ENCODE data around the gene SLC26A1.

SLC26A1 gene

DNA sequence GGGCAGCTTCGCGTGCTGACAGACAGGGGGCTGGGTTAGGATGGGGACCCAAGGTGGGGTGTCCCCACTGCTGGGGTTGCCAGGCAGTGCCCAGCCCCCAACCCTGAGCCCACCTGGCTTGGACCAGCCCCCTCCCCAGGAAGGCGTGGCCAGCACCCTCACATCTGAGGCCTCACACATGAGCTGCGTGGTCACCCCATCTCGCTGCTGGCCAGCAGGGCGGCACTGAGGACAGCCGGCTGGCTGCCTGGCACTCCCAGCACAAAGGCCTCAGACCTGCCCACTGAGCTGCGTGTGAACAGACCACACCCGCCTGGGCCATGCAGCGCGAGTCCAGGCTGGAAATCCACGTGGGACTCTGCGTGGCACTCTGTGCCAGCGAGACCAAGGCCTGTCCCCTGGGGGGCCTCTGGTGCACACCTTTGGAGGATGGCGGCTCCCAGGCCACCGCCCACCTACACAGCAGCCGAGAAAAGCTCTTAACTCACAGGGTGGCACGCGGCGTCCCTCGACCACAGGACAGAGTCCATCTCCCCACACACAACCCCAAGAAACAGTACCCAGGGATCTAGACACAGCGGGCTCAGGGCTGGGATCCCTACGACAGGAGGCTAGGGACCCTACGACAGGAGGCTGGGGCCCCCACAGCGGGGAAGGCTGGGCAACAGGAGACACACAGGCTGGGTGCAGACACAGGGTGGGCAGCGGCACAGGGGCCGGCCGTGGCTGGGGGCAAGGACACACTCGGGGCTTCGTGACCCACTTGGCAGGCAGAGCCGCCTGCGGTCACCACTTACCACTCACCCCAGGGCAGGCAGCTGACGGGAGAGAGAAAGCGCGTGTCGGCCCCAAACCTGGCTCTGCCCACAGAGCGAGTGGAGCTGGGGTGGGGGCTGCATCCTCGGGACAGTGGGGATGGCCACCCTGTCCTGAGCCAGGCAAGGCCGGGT is 29.7 kb downstream of the SLC26A1 start:
- DNase-seq, result no peak

GRCh38 chr4:962231-963208 is 30.7 kb downstream of the SLC26A1 start:
- no peak for DNase-seq

DNA sequence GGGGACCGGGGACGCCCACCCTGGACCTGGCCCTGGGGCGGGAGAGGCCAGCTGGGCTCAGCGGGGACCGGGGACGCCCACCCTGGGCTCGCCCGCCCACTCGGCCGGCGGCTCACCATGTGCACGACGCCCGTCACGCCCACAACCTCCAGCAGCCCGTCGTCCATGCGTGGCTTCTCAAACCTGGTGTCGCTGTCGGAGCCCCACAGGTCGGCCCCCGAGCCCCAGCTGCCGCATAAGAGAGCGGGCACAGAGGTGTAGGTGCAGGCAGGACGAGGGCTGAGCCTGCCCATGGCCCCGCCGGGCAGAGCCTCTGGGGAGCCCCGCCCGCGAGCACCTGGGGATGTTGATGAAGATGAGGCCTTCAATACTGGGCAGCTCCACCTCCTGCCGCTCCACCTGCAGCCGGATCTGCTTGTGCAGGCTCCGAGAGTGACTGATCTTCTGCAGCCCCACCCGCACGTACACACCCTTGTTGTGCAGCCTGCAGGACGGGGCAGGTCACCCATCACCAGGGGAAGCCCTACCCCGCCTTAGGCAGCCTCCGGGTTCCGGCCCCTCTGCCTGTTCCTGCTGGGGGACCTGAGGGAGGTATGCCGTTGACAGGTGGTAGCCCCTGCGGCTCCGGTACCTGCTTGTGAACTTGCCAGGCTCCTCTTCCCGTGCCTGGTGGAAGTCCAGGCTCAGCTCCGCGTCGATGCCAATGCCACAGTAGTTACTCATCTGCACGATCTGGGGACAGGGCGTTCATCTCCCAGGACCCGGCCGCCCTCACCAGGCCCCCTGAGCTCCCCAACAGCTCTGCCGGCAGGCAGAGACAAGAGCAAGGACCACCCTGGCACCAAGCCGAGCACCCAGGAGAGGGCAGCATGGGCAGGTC is 31.6 kb downstream of the SLC26A1 start:
- DNase-seq, result no peak

DNA sequence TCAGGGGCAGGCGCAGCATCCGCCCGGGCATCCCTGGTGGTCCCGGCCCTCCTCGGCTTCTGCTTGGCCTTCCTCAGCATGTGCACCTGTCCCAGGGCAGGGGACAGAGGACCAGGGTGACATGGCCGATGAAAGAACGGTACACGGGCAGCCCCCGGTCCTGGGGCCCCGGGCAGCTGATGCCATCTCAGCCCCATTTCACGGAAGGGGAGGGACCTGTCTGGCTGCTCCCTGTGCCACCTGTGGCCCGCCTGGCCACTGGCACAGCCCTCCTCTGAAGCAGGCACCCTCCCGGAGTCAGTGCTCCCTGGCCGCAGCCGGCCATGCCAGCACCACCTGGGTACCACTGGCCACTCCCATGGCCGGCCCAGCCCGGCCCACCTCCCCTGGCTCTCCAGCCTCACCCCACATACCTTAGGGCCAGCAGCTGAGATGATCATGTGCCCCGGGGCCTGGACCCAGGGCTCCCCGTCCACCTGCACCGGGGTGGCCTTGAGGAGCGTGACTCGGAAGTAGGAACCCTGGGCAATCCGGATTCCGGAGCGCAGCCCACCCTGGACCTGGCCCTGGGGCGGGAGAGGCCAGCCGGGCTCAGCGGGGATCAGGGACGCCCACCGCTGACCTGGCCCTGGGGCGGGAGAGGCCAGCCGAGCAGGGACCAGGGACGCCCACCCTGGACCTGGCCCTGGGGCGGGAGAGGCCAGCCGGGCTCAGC is 32.4 kb downstream of the SLC26A1 start:
- no peak for DNase-seq

DNA sequence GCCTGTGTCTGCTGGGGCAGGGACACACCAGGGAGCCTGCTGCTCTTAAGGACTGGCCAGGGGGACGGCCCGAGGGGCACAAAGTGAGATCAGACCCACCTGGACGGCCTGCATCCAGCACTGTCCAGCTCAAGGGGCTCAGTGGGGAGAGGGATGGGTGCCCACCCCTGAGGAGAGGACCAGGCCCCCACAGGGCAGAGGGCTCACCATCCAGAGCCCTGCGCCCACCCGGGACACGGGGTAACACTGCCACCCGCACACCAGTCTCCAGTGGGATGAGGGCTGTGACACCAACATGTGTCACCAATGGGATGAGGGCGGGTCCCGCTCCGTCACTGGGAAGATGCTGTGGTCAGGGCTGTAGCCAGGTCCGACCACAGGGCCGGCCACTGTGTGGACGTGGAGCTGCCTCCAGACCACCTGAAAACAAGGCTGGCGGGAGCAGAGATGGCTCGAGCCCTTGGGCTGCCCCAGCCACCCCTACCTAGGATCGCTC is 33.0 kb downstream of the SLC26A1 start:
- DNase-seq, result no peak

DNA sequence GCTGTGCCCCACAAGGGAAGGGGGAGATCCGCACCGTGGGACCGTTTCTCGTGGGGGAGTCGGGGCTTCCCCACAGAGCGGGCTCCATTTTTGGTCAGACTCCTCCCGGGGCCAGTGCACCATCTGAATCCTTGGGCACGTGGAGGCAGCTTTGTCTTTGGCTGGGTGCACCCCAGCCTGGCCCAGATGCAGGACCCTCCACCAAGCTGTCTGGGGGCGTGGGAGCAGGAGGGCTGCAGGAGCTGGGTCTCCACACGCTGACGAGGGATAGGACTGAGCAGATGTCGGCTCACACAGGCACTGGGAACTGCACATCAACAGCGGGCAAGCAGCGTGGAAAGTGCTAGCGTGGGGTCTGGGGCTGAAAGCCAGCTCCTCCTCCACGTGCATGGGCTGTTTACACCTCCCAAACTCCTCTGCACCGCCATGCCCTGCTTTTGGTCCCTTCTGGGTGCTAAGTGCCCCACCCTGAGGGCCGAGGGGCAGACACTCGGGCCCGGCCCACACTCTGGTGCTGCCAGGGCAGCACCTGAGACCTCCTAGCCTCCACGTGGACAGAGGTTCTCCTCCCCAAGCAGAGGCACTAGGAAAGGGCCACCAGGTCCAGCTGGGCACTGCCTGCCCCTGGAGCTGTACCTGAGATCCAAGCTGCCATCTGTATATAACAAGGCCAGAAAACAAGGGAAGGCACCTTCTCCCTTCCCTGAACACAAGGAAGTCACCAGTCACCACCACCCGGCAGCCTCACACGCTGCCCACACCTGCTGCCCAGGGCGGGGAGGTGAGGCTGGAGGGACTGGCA is 33.7 kb downstream of the SLC26A1 start:
- DNase-seq, result no peak

- no peak for DNase-seq
Observed at GRCh38 chr4:958696-959337, 34.4 kb downstream of the SLC26A1 start.

- DNase-seq, result no peak
Observed at GRCh38 chr4:958314-958665, 34.9 kb downstream of the SLC26A1 start.

DNA sequence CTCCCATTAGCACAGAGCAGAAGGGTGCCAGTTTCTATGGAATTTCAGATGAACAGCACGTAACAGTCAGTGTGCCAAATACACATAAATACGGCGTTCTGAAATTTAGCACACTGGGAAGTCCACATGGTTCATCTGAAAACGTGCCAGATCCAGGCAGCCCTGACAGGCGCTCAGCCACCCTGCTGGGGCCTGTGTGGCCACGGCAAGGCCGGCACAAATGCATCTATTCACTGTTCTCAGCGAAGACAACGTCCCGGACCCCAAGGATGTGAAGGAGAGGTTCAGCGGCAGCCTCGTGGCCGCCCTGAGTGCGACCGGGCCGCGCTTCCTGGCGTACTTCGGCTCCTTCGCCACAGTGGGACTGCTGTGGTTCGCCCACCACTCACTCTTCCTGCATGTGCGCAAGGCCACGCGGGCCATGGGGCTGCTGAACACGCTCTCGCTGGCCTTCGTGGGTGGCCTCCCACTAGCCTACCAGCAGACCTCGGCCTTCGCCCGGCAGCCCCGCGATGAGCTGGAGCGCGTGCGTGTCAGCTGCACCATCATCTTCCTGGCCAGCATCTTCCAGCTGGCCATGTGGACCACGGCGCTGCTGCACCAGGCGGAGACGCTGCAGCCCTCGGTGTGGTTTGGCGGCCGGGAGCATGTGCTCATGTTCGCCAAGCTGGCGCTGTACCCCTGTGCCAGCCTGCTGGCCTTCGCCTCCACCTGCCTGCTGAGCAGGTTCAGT is 35.5 kb downstream of the SLC26A1 start:
- no peak for DNase-seq

GRCh38 chr4:957231-957580 is 36.0 kb downstream of the SLC26A1 start:
- no peak for DNase-seq

- no peak for DNase-seq
Observed at GRCh38 chr4:956531-957230, 36.5 kb downstream of the SLC26A1 start.

DNA sequence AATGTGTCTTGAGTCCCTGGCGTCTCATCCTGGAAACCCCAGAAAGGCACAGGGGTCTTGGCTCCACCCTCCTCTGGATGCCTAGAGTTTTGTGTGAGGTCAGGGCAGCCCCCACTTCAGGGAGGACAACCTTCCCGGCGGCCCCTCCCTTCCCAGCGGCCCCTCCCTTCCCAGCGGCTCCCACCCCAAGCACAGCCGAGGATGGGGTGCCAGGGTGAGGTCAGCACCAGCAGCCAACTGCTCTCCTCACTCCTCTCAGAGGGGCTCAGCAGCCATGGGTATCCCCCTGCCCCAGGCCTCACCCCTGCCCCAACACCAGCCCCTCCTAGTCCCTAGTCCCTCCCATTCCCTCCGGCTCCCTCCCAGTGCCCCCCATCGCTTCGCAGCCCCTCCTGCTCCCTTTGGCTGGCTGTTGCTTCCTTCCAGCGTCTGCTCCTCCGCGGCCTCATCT is 37.2 kb downstream of the SLC26A1 start:
- no peak for DNase-seq

GRCh38 chr4:955161-955921 is 37.9 kb downstream of the SLC26A1 start:
- DNase-seq, result no peak

GRCh38 chr4:954211-955020 is 38.8 kb downstream of the SLC26A1 start:
- DNase-seq, result no peak

GRCh38 chr4:953574-953915 is 39.7 kb downstream of the SLC26A1 start:
- DNase-seq, result no peak

- DNase-seq, result no peak
Observed at GRCh38 chr4:952881-953573, 40.2 kb downstream of the SLC26A1 start.
